ENCODE data around the gene SPEM2. TPM values are rescaled to one million over a fixed set of nuclear protein-coding genes. Genes with fewer than 3 reads are reported as not detected.

The SPEM2 gene
- total RNA-seq, 1 donor from 2014 or later: not detected

GRCh38 chr17:7414837-7415236, 10.6 kb upstream of the SPEM2 start:
- intact Hi-C loops (cut with DNase I): no loop called here
- DNase-seq (ENCODE audit: low spot score in 2 of 2): no peak

GRCh38 chr17:7415784-7416183, 9.6 kb upstream of the SPEM2 start:
- Histone ChIP-seq H3K27ac (no peak overlapping the region), H3K4me1 (no peaks in the 10 kb centered on the region), H3K9me3 (no peaks in the 10 kb centered on the region), H3K27me3 (no peaks in the 10 kb centered on the region), H3K4me3 (no peak overlapping the region), H3K36me3 (peaks cover 10 to 22% of the 10 kb centered on the region in 2 donors)
- intact Hi-C loops (cut with DNase I): no loop called here
- no peak for DNase-seq (ENCODE audit: low spot score in 2 of 2)
- no peak for TF ChIP-seq CTCF (IDR thresholded peaks at IDR 0.05)

More at GRCh38 chr17:7414837-7415236, 10.6 kb upstream of the SPEM2 start:
- H3K36me3 ChIP-seq: peaks cover 10 to 22% of the 10 kb centered on the region in 2 donors
- H3K27ac ChIP-seq: no peak overlapping the region
- H3K9me3 ChIP-seq: no peaks in the 10 kb centered on the region
- TF ChIP-seq CTCF (IDR thresholded peaks at IDR 0.05): no peak
- no peak overlapping the region for H3K4me3 ChIP-seq
- H3K4me1 ChIP-seq: no peaks in the 10 kb centered on the region
- H3K27me3 ChIP-seq: no peaks in the 10 kb centered on the region

GRCh38 chr17:7416323-7416722, 9.1 kb upstream of the SPEM2 start:
- intact Hi-C loops (cut with DNase I): no loop called here
- no peaks in the 10 kb centered on the region for H3K4me1 ChIP-seq
- H3K27ac ChIP-seq: no peak overlapping the region
- peaks cover 10 to 22% of the 10 kb centered on the region in 2 donors for H3K36me3 ChIP-seq
- H3K27me3 ChIP-seq: no peaks in the 10 kb centered on the region
- TF ChIP-seq CTCF (IDR thresholded peaks at IDR 0.05): no peak
- no peak for DNase-seq (ENCODE audit: low spot score in 2 of 2)
- no peak overlapping the region for H3K4me3 ChIP-seq
- H3K9me3 ChIP-seq: no peaks in the 10 kb centered on the region

GRCh38 chr17:7417056-7417655, 8.3 kb upstream of the SPEM2 start:
- DNase-seq (ENCODE audit: low spot score in 2 of 2): no peak
- H3K4me3 ChIP-seq: no peak overlapping the region
- no peak for TF ChIP-seq CTCF (IDR thresholded peaks at IDR 0.05)
- intact Hi-C loops (cut with DNase I): no loop called here
- peaks cover 10 to 22% of the 10 kb centered on the region in 2 donors for H3K36me3 ChIP-seq
- no peaks in the 10 kb centered on the region for H3K4me1 ChIP-seq
- H3K9me3 ChIP-seq: no peaks in the 10 kb centered on the region
- H3K27me3 ChIP-seq: no peaks in the 10 kb centered on the region
- no peak overlapping the region for H3K27ac ChIP-seq

GRCh38 chr17:7418472-7419152, 6.8 kb upstream of the SPEM2 start:
- no peak for DNase-seq (ENCODE audit: low spot score in 2 of 2)
- H3K9me3 ChIP-seq: no peaks in the 10 kb centered on the region
- H3K4me1 ChIP-seq: no peaks in the 10 kb centered on the region
- H3K4me3 ChIP-seq: no peak overlapping the region
- no peak for TF ChIP-seq CTCF (IDR thresholded peaks at IDR 0.05)
- H3K27ac ChIP-seq: no peak overlapping the region
- H3K36me3 ChIP-seq: peaks cover 10 to 22% of the 10 kb centered on the region in 2 donors
- H3K27me3 ChIP-seq: no peaks in the 10 kb centered on the region
- intact Hi-C loops (cut with DNase I): no loop called here
